HG03196 (cell line): ENCODE data around the gene BHLHE23.
"Not testable (repeated sequence)": the region's sequence is repeated elsewhere in the genome, so short reads cannot be mapped to it uniquely, and the experiment has no call there.

Source experiments
- ATAC-seq: cut with Tn5 transposase; IDR thresholded peaks from one replicate; pipeline ENCODE4 v1.9.1; 2021; ENCODE audit not compliant: unreplicated experiment

The BHLHE23 gene

DNA sequence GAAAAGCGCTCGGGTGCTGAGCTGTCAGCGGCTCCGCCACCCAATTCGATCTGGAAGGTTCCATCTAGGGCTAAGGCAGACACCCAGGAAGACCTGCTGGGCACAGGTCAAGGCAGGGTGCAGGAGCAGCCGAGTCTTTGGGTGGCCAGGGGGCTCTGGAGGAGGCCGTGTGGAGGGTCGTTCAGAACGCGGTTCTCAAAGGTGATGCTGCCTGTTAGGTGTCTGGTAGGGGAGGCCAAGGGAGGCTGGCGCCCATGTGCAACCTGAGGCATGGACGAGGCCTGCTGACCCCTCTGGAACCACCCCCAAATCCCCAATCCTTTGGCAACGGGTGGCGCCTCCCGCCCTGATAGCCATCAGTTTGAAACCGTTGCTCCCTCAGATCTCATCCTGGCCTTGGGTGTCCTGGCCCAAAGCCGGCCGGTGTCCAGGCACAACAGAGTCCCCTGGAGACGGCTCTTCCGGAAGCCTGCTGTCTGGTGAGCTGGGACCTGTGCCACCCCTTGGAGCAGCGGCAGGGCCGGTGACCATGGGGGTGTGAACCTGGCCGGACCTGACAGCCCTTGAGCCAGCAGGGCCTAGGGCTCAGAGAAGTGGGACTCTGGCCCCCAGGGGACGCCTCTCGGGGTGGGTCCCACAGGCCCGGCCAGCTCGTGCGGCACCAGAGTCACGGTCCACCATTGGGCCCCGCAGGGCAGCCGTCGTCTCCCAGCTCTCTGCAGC, 43.7 kb downstream of the BHLHE23 start:
- ATAC-seq = no peak

GRCh38 chr20:62962221-62962879, 44.4 kb downstream of the BHLHE23 start:
- no peak for ATAC-seq

DNA sequence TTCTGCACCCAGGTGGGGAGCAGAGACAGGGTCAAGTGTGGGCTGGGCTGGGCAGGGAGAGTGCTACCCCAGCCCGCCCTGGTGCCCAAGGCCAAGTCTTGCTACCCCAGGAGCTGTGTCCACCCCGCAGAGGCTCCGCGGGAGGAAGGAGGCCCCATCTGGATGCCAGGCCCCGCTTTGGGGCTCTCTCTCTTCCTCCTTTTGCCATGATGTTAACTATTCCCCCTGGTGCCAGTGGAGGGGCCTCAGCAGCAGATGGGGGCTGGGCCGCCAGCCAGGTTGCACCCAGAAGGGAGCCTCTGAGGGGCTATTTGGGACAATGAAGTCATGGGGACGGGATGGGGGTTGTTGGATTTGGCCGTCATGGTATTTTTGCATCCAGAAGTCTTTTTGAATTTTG, 45.0 kb downstream of the BHLHE23 start:
- ATAC-seq = no peak

GRCh38 chr20:62961310-62961783, 45.4 kb downstream of the BHLHE23 start:
- ATAC-seq = no peak

- ATAC-seq = not testable (repeated sequence)
Measured at GRCh38 chr20:62960446-62961309, 46.1 kb downstream of the BHLHE23 start.

- no peak for ATAC-seq
Measured at GRCh38 chr20:62959998-62960436, 46.7 kb downstream of the BHLHE23 start.

- ATAC-seq = no peak
Measured at GRCh38 chr20:62959101-62959971, 47.4 kb downstream of the BHLHE23 start.

GRCh38 chr20:62958388-62959100, 48.2 kb downstream of the BHLHE23 start:
- no peak for ATAC-seq

- ATAC-seq = no peak
Measured at GRCh38 chr20:62957136-62958117, 49.3 kb downstream of the BHLHE23 start.

- ATAC-seq = no peak
Measured at GRCh38 chr20:62956387-62957135, 50.2 kb downstream of the BHLHE23 start.
